Colonic mucosa (tissue), 4 donors: ENCODE measurements around the gene LELP1. TPM values are rescaled to one million over a fixed set of nuclear protein-coding genes. Genes with fewer than 3 reads are reported as not detected.

Experiments
- DNase-seq: peaks from one replicate; pipeline ENCODE4 v3.0.0-alpha.2; 2020
- H3K27ac ChIP-seq: fragments of 200-600 bp; one replicate; pipeline ENCODE4 v1.8.0; 2021
- H3K27me3 ChIP-seq: fragments of 200-600 bp; one replicate; pipeline ENCODE4 v1.8.0; 2021
- H3K36me3 ChIP-seq: fragments of 200-600 bp; one replicate; pipeline ENCODE4 v1.8.0; 2021
- H3K4me1 ChIP-seq: fragments of 200-600 bp; one replicate; pipeline ENCODE4 v1.8.0; 2021; ENCODE audit warnings: mild to moderate bottlenecking
- H3K4me3 ChIP-seq: fragments of 200-600 bp; one replicate; pipeline ENCODE4 v1.8.0; 2021
- H3K9ac ChIP-seq, 2 donors: one replicate each; pipeline ENCODE4 v1.7.0; 2013; ENCODE audit warnings: control low read depth in 2 of 2, low read depth in 2 of 2, low read length in 2 of 2
- H3K9me3 ChIP-seq: fragments of 200-600 bp; one replicate; pipeline ENCODE4 v1.8.0; 2021
- intact Hi-C: fragments of 100-400 bp; cut with DNase I; formaldehyde crosslinking; loops from one replicate; pipeline ENCODE4 v1.14.1; 2022
- total RNA-seq, 2 donors: library from RNA; stranded (reverse); fragmentation: NEBNext Ultra II Directional in 1 of 2; extraction: Animal tissue kit (Norgen Biotek cat#: 25700) in 1 of 2; gene quantifications; one replicate each; pipeline ENCODE4 v1.2.1, GENCODE V29; 2021
- TF ChIP-seq, protein P1 (sequence below): fragments of 200-600 bp; IDR thresholded peaks from one replicate; pipeline ENCODE4 v1.8.0; 2022; ENCODE audit warnings: antibody characterized with exemption, mild to moderate bottlenecking
- donor health status: healthy.
- donor health status: DM: no; HTN: no; CAD: no.
- donor health status: DM: no; HTN: no; CAD: no.

LELP1 gene
- total RNA-seq, 2 donors from 2014 or later, result not detected

DNA sequence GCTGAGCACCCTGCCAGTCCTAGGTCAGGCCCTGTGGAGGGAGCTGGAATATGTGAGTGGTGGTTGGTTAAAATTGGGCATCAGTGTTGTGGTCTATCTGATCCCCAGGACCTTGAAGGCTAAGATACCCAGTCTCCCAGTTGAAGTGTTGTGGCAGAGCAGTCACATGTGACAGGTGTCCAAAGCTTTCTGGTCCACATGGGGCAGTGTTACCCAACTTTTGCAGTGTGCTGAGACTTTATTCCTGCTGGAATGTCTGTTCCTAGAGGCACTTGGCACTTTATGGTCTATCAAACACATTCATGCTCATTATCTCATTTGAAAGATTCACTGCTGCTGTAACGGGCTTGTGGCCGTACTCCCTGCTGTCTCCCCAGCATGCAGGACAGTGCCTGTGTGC lies 35.3 kb downstream of the LELP1 start:
- H3K27me3 ChIP-seq, result no peaks in the 10 kb centered on the region
- no peaks in the 10 kb centered on the region for H3K4me1 ChIP-seq
- no peaks in the 10 kb centered on the region for H3K9me3 ChIP-seq
- H3K27ac ChIP-seq, result no peak overlapping the region
- DNase-seq, result no peak
- H3K4me3 ChIP-seq, result no peak overlapping the region
- TF ChIP-seq, protein P1, sequence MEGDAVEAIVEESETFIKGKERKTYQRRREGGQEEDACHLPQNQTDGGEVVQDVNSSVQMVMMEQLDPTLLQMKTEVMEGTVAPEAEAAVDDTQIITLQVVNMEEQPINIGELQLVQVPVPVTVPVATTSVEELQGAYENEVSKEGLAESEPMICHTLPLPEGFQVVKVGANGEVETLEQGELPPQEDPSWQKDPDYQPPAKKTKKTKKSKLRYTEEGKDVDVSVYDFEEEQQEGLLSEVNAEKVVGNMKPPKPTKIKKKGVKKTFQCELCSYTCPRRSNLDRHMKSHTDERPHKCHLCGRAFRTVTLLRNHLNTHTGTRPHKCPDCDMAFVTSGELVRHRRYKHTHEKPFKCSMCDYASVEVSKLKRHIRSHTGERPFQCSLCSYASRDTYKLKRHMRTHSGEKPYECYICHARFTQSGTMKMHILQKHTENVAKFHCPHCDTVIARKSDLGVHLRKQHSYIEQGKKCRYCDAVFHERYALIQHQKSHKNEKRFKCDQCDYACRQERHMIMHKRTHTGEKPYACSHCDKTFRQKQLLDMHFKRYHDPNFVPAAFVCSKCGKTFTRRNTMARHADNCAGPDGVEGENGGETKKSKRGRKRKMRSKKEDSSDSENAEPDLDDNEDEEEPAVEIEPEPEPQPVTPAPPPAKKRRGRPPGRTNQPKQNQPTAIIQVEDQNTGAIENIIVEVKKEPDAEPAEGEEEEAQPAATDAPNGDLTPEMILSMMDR, result no peak
- no peak overlapping the region for H3K9ac ChIP-seq
- H3K36me3 ChIP-seq, result no peaks in the 10 kb centered on the region
- intact Hi-C loops, result no loop called here

DNA sequence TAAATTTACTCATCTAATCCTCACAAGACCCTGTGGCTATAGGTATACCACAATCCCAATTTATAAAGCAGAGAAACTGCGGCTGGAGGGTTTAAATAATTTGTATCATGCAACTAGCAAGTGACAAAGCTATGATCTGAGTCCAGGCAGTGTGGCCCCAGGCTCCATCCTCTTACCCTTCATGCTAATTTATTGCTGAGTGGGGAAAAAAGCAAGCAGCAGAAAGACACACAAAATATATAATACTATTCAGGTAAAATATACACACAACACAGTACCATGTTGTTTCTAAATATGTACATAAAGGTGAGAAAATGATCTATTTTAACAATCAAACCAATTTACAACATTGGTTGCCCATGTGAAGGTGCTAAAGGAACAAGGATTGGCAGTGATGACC lies 38.9 kb downstream of the LELP1 start:
- no peak for DNase-seq
- H3K4me1 ChIP-seq, result no peaks in the 10 kb centered on the region
- H3K9me3 ChIP-seq, result no peaks in the 10 kb centered on the region
- H3K4me3 ChIP-seq, result no peak overlapping the region
- H3K9ac ChIP-seq, result no peak overlapping the region
- no peaks in the 10 kb centered on the region for H3K27me3 ChIP-seq
- H3K27ac ChIP-seq, result no peak overlapping the region
- H3K36me3 ChIP-seq, result no peaks in the 10 kb centered on the region
- TF ChIP-seq, protein P1, result no peak
- intact Hi-C loops, result no loop called here

DNA sequence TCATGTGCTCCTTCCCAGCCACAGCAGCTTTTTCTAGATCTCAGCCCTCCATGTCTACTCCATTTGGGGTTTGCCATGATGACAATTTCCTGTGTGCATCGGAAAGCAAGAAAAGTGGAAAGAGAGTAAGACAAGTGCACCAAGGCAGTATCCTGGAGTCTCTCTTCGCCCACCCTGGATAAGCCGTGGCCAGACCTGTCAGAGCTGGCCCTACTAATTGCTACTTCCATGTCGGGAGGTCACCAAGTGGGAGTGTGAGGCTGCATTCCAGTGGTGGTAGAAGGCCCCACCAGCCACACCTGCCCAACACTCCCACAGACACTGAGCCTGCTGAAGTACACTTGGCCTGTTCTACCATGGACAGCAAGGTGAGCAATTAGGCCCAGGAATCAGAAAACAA lies 42.2 kb downstream of the LELP1 start:
- TF ChIP-seq, protein P1, result no peak
- Histone ChIP-seq H3K27ac (no peak overlapping the region), H3K4me3 (no peak overlapping the region), H3K9me3 (no peaks in the 10 kb centered on the region), H3K9ac (no peak overlapping the region), H3K4me1 (no peaks in the 10 kb centered on the region), H3K36me3 (no peaks in the 10 kb centered on the region), H3K27me3 (no peaks in the 10 kb centered on the region)
- intact Hi-C loops, result no loop called here
- DNase-seq, result no peak

DNA sequence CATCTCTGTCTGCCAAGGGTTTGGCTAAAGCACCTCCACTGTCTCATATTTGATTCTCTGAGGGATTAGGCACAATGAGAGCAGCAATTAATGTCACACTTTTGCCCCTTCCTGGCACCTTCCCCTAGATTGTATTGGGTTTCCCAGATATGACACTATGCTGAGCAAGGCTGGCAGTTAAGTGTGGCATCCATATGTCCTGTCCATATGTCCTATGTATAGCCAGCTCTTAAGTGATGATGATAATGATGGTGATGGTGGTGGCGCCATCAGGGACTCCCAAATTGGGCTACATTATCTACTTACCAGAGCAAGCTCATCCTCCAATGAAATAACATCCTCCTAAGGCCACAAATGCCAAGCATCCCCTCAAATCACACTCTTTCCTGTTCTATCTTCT lies 42.8 kb downstream of the LELP1 start:
- no peak for DNase-seq
- H3K36me3 ChIP-seq, result no peaks in the 10 kb centered on the region
- H3K4me3 ChIP-seq, result no peak overlapping the region
- intact Hi-C loops, result no loop called here
- TF ChIP-seq, protein P1, result no peak
- no peaks in the 10 kb centered on the region for H3K4me1 ChIP-seq
- no peak overlapping the region for H3K9ac ChIP-seq
- H3K27ac ChIP-seq, result no peak overlapping the region
- H3K9me3 ChIP-seq, result no peaks in the 10 kb centered on the region
- H3K27me3 ChIP-seq, result no peaks in the 10 kb centered on the region

DNA sequence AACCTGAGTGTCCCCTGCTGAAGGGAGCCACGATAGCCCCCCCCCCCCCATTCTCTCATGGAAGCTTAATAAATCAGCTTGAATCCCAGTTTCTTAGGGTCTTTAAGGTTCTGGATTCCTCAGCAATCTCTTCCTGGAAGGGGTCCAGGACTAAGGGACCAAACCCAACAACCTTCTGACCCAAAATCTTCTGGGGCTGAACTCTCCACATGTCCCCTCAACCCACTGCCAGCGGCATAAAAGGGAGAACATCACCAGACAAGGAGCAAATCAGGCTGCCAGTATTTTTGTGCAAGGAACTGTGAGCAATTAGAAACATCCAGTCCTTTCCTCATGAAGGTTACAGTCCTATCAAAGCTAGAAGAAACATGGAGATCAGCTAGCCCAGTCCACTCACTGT lies 43.6 kb downstream of the LELP1 start:
- TF ChIP-seq, protein P1, result no peak
- H3K27ac ChIP-seq, result no peak overlapping the region
- H3K4me3 ChIP-seq, result no peak overlapping the region
- no peak for DNase-seq
- intact Hi-C loops, result no loop called here
- no peaks in the 10 kb centered on the region for H3K36me3 ChIP-seq
- no peaks in the 10 kb centered on the region for H3K4me1 ChIP-seq
- no peaks in the 10 kb centered on the region for H3K9me3 ChIP-seq
- H3K9ac ChIP-seq, result no peak overlapping the region
- no peaks in the 10 kb centered on the region for H3K27me3 ChIP-seq
